ENCODE data around the gene LBR. TPM values are rescaled to one million over a fixed set of nuclear protein-coding genes. Genes with fewer than 3 reads are reported as not detected.

LBR gene
- total and polyA plus RNA-seq, 12 donors, result 5.4 to 27.5 (median 14.1) TPM

GRCh38 chr1:225461533-225462428, 33.9 kb upstream of the LBR start:
- peak overlapping the region in 1 of 5 donors; percentile 3 for H3K27ac ChIP-seq
- DNase-seq, result peak in 6 of 7 donors; percentile 70 to 85 (median 76)
- WGBS, 4 donors, result 43 to 69% (median 62%) methylated on average over 7 to 19 of the region's 19 CpGs
- no peak overlapping the region for H3K4me3 ChIP-seq
- intact Hi-C loops (cut with DNase I), result no loop called here
- peaks cover 0 to 17% of the 10 kb centered on the region in 2 donors for H3K4me1 ChIP-seq (replicated peaks in 1 of 2)
- TF ChIP-seq POLR2A (IDR thresholded peaks at IDR 0.05) (no peak), CTCF (IDR thresholded peaks at IDR 0.05) (no peak)
- H3K9me3 ChIP-seq (replicated peaks in 1 of 3), result no peaks in the 10 kb centered on the region
- no peaks in the 10 kb centered on the region for H3K27me3 ChIP-seq
- no peaks in the 10 kb centered on the region for H3K36me3 ChIP-seq (replicated peaks in 1 of 2)

DNA sequence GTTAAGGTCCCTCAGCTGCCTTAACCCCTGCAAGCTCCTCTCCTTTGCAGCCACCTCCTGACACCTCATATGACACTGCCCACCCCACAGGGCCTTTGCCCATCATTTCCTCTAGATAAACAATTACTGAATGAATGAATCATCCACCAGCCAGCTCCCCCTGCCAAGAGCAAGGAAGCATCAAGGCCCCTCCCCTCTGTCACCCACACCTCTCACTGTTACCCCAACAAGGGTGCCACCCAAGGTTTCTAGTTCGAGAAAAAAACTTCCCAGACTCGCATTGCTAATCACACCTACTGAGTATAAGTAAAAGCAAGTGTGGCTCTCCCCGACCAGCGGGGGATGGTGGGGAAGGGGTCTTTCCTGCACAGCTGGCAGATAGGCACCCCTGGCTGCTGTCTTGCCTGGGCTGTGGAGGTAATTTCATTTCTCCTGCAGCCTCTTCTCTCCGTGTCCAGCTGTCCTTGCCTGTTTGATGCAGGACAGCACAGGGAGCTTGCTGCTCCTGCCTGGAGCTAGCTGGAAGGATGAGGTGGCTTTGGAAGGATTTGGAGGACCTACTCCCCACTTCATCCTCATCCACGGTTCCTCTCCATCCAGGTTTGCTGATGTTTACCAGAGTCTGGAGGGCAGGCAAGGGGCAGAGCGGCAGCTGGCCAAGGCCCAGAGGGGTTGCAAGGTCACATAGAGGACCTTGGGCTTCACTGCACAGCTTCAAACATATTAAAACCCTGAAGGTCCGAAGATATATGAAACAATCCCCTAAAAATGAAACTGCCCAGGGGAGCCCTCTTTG, 33.1 kb upstream of the LBR start:
- peak in 2 of 7 donors; percentile 7 to 13 for DNase-seq
- no peaks in the 10 kb centered on the region for H3K27me3 ChIP-seq
- intact Hi-C loops (cut with DNase I), result no loop called here
- no peaks in the 10 kb centered on the region for H3K9me3 ChIP-seq (replicated peaks in 1 of 3)
- no peaks in the 10 kb centered on the region for H3K36me3 ChIP-seq (replicated peaks in 1 of 2)
- peaks cover 0 to 17% of the 10 kb centered on the region in 2 donors for H3K4me1 ChIP-seq (replicated peaks in 1 of 2)
- 61 to 72% (median 65%) methylated on average over 6 to 8 of the region's 8 CpGs for WGBS, 4 donors
- no peak overlapping the region for H3K4me3 ChIP-seq
- H3K27ac ChIP-seq, result peak overlapping the region in 1 of 5 donors; percentile 3
- TF ChIP-seq CTCF (IDR thresholded peaks at IDR 0.05) (no peak), POLR2A (IDR thresholded peaks at IDR 0.05) (no peak)

- intact Hi-C loops (cut with DNase I), result no loop called here
- Histone ChIP-seq H3K9me3 (replicated peaks in 1 of 3) (no peaks in the 10 kb centered on the region), H3K27ac (no peak overlapping the region), H3K36me3 (replicated peaks in 1 of 2) (no peaks in the 10 kb centered on the region), H3K27me3 (no peaks in the 10 kb centered on the region), H3K4me3 (no peak overlapping the region), H3K4me1 (replicated peaks in 1 of 2) (peaks cover 0 to 18% of the 10 kb centered on the region in 2 donors)
- no peak for TF ChIP-seq POLR2A (IDR thresholded peaks at IDR 0.05)
- no peak for TF ChIP-seq CTCF (IDR thresholded peaks at IDR 0.05)
- 64 to 86% (median 73%) methylated on average over 16 to 18 of the region's 18 CpGs for WGBS, 4 donors
- DNase-seq, result peak in 3 of 7 donors; percentile 4 to 16 (median 12)
Observed at GRCh38 chr1:225460021-225460736, 32.3 kb upstream of the LBR start.

All from adrenal gland (tissue), 12 donors.